Ureter (tissue), 1 donor: ENCODE measurements around the gene MCF2L2. TPM values are rescaled to one million over a fixed set of nuclear protein-coding genes. Genes with fewer than 3 reads are reported as not detected.

ENCODE experiments used
- DNase-seq: peaks from one replicate; pipeline ENCODE4 v3.0.0-alpha.2; 2020; ENCODE audit warnings: low spot score
- total RNA-seq: library from RNA; stranded (reverse); gene quantifications from one replicate; pipeline ENCODE4 v1.2.4, GENCODE V29; 2023
- donor health status: DM: yes; HTN: yes; CAD: no.

MCF2L2 gene
- total RNA-seq, 1 donor from 2014 or later = 3.0 TPM

DNA sequence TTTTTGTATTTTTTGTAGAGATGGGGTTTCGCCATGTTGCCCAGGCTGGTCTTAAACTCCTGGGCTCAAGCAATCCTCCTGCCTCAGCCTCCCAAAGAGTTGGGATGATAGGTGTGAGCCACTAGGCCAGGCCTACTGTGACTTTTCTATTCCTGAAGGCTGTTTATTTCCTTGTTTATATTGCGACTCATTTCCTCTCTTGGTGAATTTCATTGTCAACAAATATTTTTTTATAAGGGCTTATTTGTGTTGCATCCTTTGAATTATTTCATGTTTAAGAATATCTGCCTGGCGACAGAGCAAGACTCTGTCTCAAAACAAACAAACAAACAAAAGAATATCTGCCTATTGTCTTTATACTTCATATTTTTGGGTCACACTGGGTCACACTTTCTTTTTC lies 299.7 kb downstream of the MCF2L2 start:
- DNase-seq = no peak

Other genes starting within 250 kb of the MCF2L2 start
- gene B3GNT5, start 175.4 kb downstream of the MCF2L2 start, total RNA-seq = 20.3 TPM
- gene KLHL6, start 127.1 kb upstream of the MCF2L2 start, total RNA-seq = 6.4 TPM
- 69.2 TPM for gene KLHL24, start 207.0 kb upstream of the MCF2L2 start, total RNA-seq